WERI-Rb-1 (cell line): ENCODE results near the gene OSBP2.

ENCODE experiments used
- DNase-seq: peaks from one replicate; pipeline ENCODE4 v3.0.0-alpha.2; 2020
- H3K27ac ChIP-seq: fragments of 250-450 bp; sonication (Bioruptor Pico); 2 replicates; pipeline ENCODE4 v1.5.1; 2020; ENCODE audit warnings: mild to moderate bottlenecking, moderate library complexity
- H3K27me3 ChIP-seq: fragments of 250-450 bp; sonication (Bioruptor Pico); 2 replicates; pipeline ENCODE4 v1.5.1; 2021; ENCODE audit warnings: mild to moderate bottlenecking, low read depth, moderate library complexity; ENCODE audit not compliant: insufficient read depth, severe bottlenecking
- H3K36me3 ChIP-seq: fragments of 250-450 bp; sonication (Bioruptor Pico); 2 replicates; pipeline ENCODE4 v1.5.1; 2020; ENCODE audit warnings: mild to moderate bottlenecking, moderate library complexity
- H3K4me3 ChIP-seq: 2 replicates; pipeline ENCODE4 v1.5.1; 2011; ENCODE audit warnings: low read depth, mild to moderate bottlenecking, control low read depth, low read length
- H3K9me3 ChIP-seq: fragments of 250-450 bp; sonication (Bioruptor Pico); 2 replicates; pipeline ENCODE4 v1.5.1; 2021; ENCODE audit warnings: mild to moderate bottlenecking, moderate library complexity; ENCODE audit not compliant: severe bottlenecking
- TF ChIP-seq, protein P1 (sequence below): IDR thresholded peaks from 2 replicates; pipeline ENCODE4 v1.5.1; 2011; ENCODE audit warnings: low read depth, mild to moderate bottlenecking, control low read depth, inconsistent platforms, low read length

The OSBP2 gene

DNA sequence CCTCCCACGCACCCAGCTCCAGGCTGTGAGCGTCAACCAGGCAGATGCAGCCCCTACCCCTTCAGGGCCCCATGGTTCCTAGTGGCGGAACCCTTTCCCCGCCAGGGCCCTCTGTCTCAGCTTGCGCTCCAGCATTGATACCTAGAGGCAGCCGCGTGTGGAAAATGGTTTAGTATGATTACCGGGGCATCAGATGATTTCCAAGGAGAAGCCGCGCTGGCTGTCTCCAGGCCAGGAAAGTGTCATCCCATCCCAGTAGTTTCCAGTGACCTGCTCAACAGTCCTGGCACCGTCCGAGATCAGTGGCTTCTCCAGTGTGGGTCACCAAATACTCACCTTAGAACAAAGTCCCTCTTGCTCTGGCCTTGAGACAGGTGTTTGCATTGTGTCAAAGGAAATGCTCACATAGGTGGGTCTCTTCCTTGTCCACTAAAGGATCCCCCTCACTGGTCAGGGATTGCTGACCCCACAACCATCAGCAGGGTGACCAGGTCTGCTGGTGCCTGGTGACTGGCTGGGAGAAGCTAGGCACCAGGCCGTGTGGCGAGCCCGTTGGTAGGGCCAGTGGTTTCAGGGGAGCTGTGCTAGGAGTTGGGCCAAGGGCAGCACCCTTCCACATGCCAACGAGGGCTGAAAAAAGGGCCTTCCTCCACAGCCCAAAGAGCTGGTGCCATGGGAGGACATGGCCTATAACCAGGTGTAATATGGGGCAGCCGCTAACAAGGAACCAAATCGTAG, 164.5 kb downstream of the OSBP2 start:
- Histone ChIP-seq H3K27ac (no peak overlapping the region), H3K27me3 (no peaks in the 10 kb centered on the region), H3K4me3 (no peak overlapping the region), H3K36me3 (no peaks in the 10 kb centered on the region), H3K9me3 (no peaks in the 10 kb centered on the region)
- DNase-seq: no peak
- TF ChIP-seq, protein P1, sequence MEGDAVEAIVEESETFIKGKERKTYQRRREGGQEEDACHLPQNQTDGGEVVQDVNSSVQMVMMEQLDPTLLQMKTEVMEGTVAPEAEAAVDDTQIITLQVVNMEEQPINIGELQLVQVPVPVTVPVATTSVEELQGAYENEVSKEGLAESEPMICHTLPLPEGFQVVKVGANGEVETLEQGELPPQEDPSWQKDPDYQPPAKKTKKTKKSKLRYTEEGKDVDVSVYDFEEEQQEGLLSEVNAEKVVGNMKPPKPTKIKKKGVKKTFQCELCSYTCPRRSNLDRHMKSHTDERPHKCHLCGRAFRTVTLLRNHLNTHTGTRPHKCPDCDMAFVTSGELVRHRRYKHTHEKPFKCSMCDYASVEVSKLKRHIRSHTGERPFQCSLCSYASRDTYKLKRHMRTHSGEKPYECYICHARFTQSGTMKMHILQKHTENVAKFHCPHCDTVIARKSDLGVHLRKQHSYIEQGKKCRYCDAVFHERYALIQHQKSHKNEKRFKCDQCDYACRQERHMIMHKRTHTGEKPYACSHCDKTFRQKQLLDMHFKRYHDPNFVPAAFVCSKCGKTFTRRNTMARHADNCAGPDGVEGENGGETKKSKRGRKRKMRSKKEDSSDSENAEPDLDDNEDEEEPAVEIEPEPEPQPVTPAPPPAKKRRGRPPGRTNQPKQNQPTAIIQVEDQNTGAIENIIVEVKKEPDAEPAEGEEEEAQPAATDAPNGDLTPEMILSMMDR: no peak

DNA sequence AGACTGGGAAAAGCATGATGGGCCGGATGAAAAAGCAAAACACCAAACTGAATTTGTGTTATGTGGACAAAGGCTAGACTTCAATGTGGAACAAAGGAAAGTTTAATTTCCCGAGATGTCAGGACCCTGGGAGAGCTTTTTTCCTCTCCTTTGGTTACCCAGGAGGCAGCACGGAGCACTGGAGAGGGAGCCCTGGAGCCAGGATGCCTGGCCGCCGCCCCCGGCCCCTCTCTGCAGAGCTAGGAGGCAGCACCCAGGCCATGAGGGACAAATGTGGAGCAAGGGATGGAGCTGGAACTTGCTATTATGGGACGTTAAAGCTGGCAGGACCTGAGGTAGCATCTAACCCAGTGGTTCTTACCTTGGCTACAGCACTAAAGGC, 165.0 kb downstream of the OSBP2 start:
- no peak for DNase-seq
- Histone ChIP-seq H3K4me3 (no peak overlapping the region), H3K27ac (no peak overlapping the region), H3K27me3 (no peaks in the 10 kb centered on the region), H3K9me3 (no peaks in the 10 kb centered on the region), H3K36me3 (no peaks in the 10 kb centered on the region)
- TF ChIP-seq, protein P1: no peak

DNA sequence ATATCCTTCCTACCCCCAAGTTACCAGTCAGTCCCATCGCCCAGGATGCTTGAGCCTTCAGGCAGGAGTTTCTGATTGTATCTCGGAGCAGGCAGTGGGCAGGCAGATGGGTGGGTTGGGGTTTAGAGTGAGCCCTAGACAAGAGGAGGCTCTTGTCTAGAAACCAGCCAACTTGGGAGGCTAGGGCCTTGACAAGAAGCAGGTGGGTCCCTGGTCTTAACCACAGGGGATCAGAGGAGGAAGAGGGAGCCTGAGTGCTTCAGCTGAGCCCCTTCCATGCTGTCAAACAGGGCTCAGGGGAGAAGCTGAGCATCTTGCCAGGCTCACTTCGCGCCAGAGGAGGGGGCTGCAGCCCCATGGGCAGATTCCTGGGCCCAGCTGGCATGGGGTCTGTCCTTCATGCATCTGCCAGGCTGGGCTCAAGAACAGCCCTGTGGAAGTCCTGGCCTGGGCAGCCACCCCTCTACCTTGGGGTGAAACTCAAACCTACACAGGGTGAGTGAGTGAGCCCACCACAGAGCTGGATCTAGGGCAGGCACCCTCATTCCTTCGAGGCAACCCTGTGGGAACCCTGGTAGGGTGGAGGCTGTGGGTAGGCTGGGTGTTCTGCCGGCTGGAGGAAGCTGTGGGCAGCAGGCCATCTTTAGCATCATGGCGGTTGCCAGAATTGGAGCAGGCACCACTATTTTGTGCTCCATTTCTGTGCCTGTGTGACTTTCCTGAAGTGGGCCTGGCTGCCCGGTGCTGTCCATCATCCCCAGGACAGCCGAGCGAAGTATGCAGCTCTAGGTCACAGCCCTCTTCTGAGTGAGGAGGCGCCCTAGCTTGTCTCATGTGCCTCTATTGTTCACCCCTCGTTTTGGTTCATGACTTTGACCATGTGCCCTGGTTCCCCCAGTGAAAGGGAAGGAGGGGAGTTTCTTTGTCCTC, 165.8 kb downstream of the OSBP2 start:
- TF ChIP-seq, protein P1: no peak
- Histone ChIP-seq H3K36me3 (no peaks in the 10 kb centered on the region), H3K27me3 (no peaks in the 10 kb centered on the region), H3K27ac (no peak overlapping the region), H3K4me3 (no peak overlapping the region), H3K9me3 (no peaks in the 10 kb centered on the region)
- no peak for DNase-seq

DNA sequence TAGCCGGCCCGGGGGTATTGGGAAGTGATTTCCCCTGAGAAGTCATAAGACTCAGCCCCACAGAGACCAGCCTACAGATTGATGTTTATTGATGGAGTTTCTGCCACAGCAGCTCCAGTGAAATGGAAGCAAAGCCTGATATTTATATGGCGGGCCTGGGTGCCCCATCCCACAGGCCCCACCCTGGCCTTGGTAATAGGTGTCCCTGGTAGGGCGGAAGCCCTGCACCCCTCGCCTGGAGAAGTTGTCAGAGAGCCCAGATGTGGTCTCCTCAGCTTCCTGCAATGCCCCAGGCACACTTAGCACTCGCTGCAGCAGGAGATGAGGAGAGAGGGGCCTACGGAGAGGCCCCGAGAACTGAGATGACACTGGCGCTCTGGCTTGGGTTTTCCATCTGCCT, 166.5 kb downstream of the OSBP2 start:
- Histone ChIP-seq H3K36me3 (no peaks in the 10 kb centered on the region), H3K4me3 (no peak overlapping the region), H3K27ac (no peak overlapping the region), H3K9me3 (no peaks in the 10 kb centered on the region), H3K27me3 (no peaks in the 10 kb centered on the region)
- no peak for DNase-seq
- TF ChIP-seq, protein P1: no peak

DNA sequence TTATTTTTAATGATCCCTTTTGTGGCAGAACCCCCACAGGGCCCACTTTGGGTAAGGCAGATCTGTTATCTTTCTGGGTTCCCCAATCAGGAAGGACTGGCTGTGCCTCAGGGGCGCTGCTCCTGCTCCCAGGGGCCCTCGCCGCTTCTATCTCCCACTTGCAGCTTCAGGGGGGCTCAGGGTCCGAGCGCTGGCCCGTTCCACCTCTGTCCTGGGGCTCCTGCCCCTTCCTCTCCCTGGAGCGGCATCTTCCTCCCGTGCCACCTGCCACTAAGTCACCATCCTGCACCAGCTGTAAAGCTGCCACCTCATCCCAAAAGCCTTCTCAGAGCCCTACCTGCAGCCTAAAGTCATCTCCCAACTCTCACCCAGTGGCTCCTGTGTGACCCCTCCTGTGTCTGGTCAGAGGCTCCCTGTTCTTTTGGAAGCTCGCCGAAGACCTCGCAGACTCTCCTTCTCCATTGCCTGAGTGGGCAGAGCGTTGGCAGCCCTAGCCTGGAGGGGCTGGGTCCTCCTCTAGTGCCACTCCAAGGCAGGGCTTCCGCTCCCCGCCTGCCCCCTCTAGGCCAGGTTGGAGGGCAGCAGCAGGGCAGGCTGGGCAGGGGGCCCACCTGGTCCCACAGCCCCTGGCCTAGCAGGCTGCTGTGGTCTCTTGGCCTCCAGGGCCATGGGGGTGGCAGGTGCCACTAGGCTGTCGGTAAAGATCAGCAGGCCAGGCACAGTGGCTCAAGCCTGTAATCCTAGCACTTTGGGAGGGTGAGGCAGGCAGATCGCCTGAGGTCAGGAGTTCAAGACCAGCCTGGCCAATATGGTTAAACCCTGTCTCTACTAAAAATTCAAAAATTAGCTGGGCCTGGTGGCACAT, 167.2 kb downstream of the OSBP2 start:
- TF ChIP-seq, protein P1: no peak
- no peak for DNase-seq
- H3K9me3 ChIP-seq: no peaks in the 10 kb centered on the region
- H3K4me3 ChIP-seq: no peak overlapping the region
- H3K27me3 ChIP-seq: no peaks in the 10 kb centered on the region
- no peak overlapping the region for H3K27ac ChIP-seq
- no peaks in the 10 kb centered on the region for H3K36me3 ChIP-seq
